IMR-90 (cell line): ENCODE data around the gene PLEKHF1. TPM values are rescaled to one million over a fixed set of nuclear protein-coding genes. Genes with fewer than 3 reads are reported as not detected.

Source experiments
- ATAC-seq: fragments of 200-7000 bp; cut with Tn5 transposase; 2 replicates; pipeline ENCODE4 v1.9.1; 2020; ENCODE audit warnings: low read depth, mild to moderate bottlenecking, moderate library complexity
- BruUV-seq: library from RNA; stranded (reverse); fragments of 400-500 nt; replicated peaks from 2 replicates; lab custom pipeline; 2021; lab: Mats Ljungman, UMichigan
- CTCF ChIA-PET: fragments of 300-600 bp; formaldehyde crosslinking; extraction: SDS; loops from one replicate; lab custom pipeline; 2021; ENCODE audit warnings: antibody characterized with exemption; lab: Yijun Ruan, JAX
- POLR2A ChIA-PET: fragments of 300-600 bp; sonication (Branson Sonifier 250); formaldehyde crosslinking; loops from one replicate; lab custom pipeline; 2022; ENCODE audit warnings: antibody characterized with exemption; ENCODE audit not compliant: unreplicated experiment; lab: Charles Lee
- DNase-seq: peaks from one replicate; pipeline ENCODE4 v3.0.0; 2013
- H2AFZ ChIP-seq: replicated peaks from 2 replicates; pipeline ENCODE3; 2013; ENCODE audit warnings: low read length, mild to moderate bottlenecking; ENCODE audit not compliant: poor library complexity
- H2AK5ac ChIP-seq: 2 replicates; pipeline ENCODE4 v1.6.1; 2013; ENCODE audit warnings: low read depth, low read length, inconsistent platforms
- H2AK9ac ChIP-seq: replicated peaks from 2 replicates; pipeline ENCODE3; 2013; ENCODE audit warnings: mild to moderate bottlenecking, low read depth, low read length, moderate library complexity; ENCODE audit not compliant: poor library complexity
- H2BK120ac ChIP-seq: 2 replicates; pipeline ENCODE4 v1.6.1; 2013; ENCODE audit warnings: low read depth, low read length, inconsistent platforms
- H2BK15ac ChIP-seq: 3 replicates; pipeline ENCODE4 v1.6.1; 2013; ENCODE audit warnings: low read depth, low read length, inconsistent platforms
- H2BK20ac ChIP-seq: 2 replicates; pipeline ENCODE4 v1.6.1; 2013; ENCODE audit warnings: low read depth, mild to moderate bottlenecking, inconsistent platforms, low read length, moderate library complexity
- H2BK5ac ChIP-seq: 2 replicates; pipeline ENCODE4 v1.6.1; 2013; ENCODE audit warnings: mild to moderate bottlenecking, low read depth, low read length, inconsistent platforms; ENCODE audit not compliant: poor library complexity, severe bottlenecking
- H3K14ac ChIP-seq: replicated peaks from 2 replicates; pipeline ENCODE4 v1.6.1; 2013; ENCODE audit warnings: low read depth, low read length, inconsistent platforms
- H3K18ac ChIP-seq: 2 replicates; pipeline ENCODE4 v1.6.1; 2013; ENCODE audit warnings: low read depth, low read length, control low read depth
- H3K23ac ChIP-seq: 2 replicates; pipeline ENCODE4 v1.6.1; 2013; ENCODE audit warnings: low read depth, low read length, inconsistent platforms
- H3K27ac ChIP-seq: 2 replicates; pipeline ENCODE4 v1.5.1; 2013; ENCODE audit warnings: mild to moderate bottlenecking, control low read depth, low read length; ENCODE audit not compliant: insufficient read depth
- H3K27me3 ChIP-seq: 2 replicates; pipeline ENCODE4 v1.6.1; 2013; ENCODE audit warnings: low read length; ENCODE audit not compliant: control insufficient read depth, insufficient read depth
- H3K36me3 ChIP-seq: 2 replicates; pipeline ENCODE4 v1.6.1; 2013; ENCODE audit warnings: low read length, mixed read lengths; ENCODE audit not compliant: control insufficient read depth, insufficient read depth
- H3K4ac ChIP-seq: 2 replicates; pipeline ENCODE4 v1.6.1; 2013; ENCODE audit warnings: low read depth, low read length, inconsistent platforms
- H3K4me1 ChIP-seq: 2 replicates; pipeline ENCODE4 v1.6.1; 2013; ENCODE audit warnings: low read length, mixed read lengths; ENCODE audit not compliant: control insufficient read depth, insufficient read depth
- H3K4me2 ChIP-seq: 2 replicates; pipeline ENCODE4 v1.6.1; 2013; ENCODE audit warnings: low read depth, mild to moderate bottlenecking, control low read depth, low read length, moderate library complexity
- H3K4me3 ChIP-seq: 2 replicates; pipeline ENCODE4 v1.5.1; 2013; ENCODE audit warnings: low read depth, mild to moderate bottlenecking, control low read depth, low read length, moderate library complexity; ENCODE audit not compliant: insufficient read depth
- H3K56ac ChIP-seq: 2 replicates; pipeline ENCODE4 v1.6.1; 2013; ENCODE audit warnings: low read length, inconsistent platforms; ENCODE audit not compliant: insufficient read depth; ENCODE audit errors: extremely low read depth
- H3K79me1 ChIP-seq, 2 experiments: 2 replicates each; pipeline ENCODE4 v1.6.1; 2013; ENCODE audit warnings: low read length in 2 of 2, inconsistent platforms in 1 of 2, low read depth in 1 of 2
- H3K9ac ChIP-seq: 2 replicates; pipeline ENCODE4 v1.6.1; 2013; ENCODE audit warnings: low read depth, low read length, control low read depth
- H3K9me1 ChIP-seq: 2 replicates; pipeline ENCODE4 v1.6.1; 2013; ENCODE audit warnings: low read length, inconsistent platforms; ENCODE audit not compliant: insufficient read depth
- H3K9me3 ChIP-seq: 2 replicates; pipeline ENCODE4 v1.6.1; 2013; ENCODE audit warnings: low read length; ENCODE audit not compliant: control insufficient read depth, insufficient read depth
- H4K20me1 ChIP-seq: 2 replicates; pipeline ENCODE4 v1.6.1; 2013; ENCODE audit warnings: low read length, inconsistent platforms; ENCODE audit not compliant: insufficient read depth
- H4K5ac ChIP-seq: 2 replicates; pipeline ENCODE4 v1.6.1; 2013; ENCODE audit warnings: mild to moderate bottlenecking, low read depth, low read length, control low read depth
- H4K8ac ChIP-seq, 2 experiments: 2 replicates each; pipeline ENCODE4 v1.6.1; 2013; ENCODE audit warnings: low read depth in 2 of 2, low read length in 2 of 2, control low read depth in 1 of 2, inconsistent platforms in 1 of 2
- H4K91ac ChIP-seq: 2 replicates; pipeline ENCODE4 v1.6.1; 2013; ENCODE audit warnings: low read depth, low read length, inconsistent platforms; ENCODE audit not compliant: insufficient read depth
- BHLHE40 ChIP-seq: fragments of 150-350 bp; IDR thresholded peaks from 2 replicates; pipeline ENCODE4 v1.6.1; 2016; ENCODE audit warnings: mild to moderate bottlenecking, low read depth, low read length
- CEBPB ChIP-seq: IDR thresholded peaks from 2 replicates; pipeline ENCODE4 v1.6.1; 2012; ENCODE audit warnings: low read depth, low read length, improper control_type of control experiment
- CHD1 ChIP-seq: IDR thresholded peaks from 2 replicates; pipeline ENCODE4 v1.6.1; 2012; ENCODE audit warnings: low read depth, low read length, improper control_type of control experiment
- CTCF ChIP-seq: conservative IDR thresholded peaks from 2 replicates; pipeline ENCODE4 v1.5.1; 2012; ENCODE audit warnings: mild to moderate bottlenecking, low read depth, low read length, improper control_type of control experiment
- ELK1 ChIP-seq: fragments of 150-350 bp; IDR thresholded peaks from 2 replicates; pipeline ENCODE4 v1.6.1; 2016; ENCODE audit warnings: low read depth, mild to moderate bottlenecking, low read length, moderate library complexity, borderline replicate concordance
- FOS ChIP-seq: fragments of 150-350 bp; IDR thresholded peaks from 2 replicates; pipeline ENCODE4 v1.6.1; 2016; ENCODE audit warnings: low read depth, low read length
- MAFK ChIP-seq: IDR thresholded peaks from 2 replicates; pipeline ENCODE4 v1.6.1; 2012; ENCODE audit warnings: low read depth, low read length, improper control_type of control experiment
- MAZ ChIP-seq: IDR thresholded peaks from 2 replicates; pipeline ENCODE4 v1.6.1; 2012; ENCODE audit warnings: low read depth, mild to moderate bottlenecking, low read length, improper control_type of control experiment, moderate library complexity, borderline replicate concordance
- MXI1 ChIP-seq: IDR thresholded peaks from 2 replicates; pipeline ENCODE4 v1.6.1; 2012; ENCODE audit warnings: low read depth, mild to moderate bottlenecking, low read length, moderate library complexity, borderline replicate concordance
- NFE2L2 ChIP-seq: fragments of 150-350 bp; IDR thresholded peaks from 2 replicates; pipeline ENCODE4 v1.6.1; 2016; ENCODE audit warnings: low read depth, mild to moderate bottlenecking, low read length
- POLR2A ChIP-seq: IDR thresholded peaks from 2 replicates; pipeline ENCODE4 v1.6.1; 2012; ENCODE audit warnings: mild to moderate bottlenecking, low read depth, low read length
- RAD21 ChIP-seq: IDR thresholded peaks from 2 replicates; pipeline ENCODE4 v1.6.1; 2012; ENCODE audit warnings: low read length, improper control_type of control experiment
- RCOR1 ChIP-seq: IDR thresholded peaks from 2 replicates; pipeline ENCODE4 v1.6.1; 2012; ENCODE audit warnings: mild to moderate bottlenecking, low read length, improper control_type of control experiment; ENCODE audit not compliant: insufficient replicate concordance
- RFX5 ChIP-seq: IDR thresholded peaks from 2 replicates; pipeline ENCODE4 v1.8.0; 2012; ENCODE audit warnings: low read depth, mild to moderate bottlenecking, low read length, moderate library complexity
- SMC3 ChIP-seq: fragments of 150-350 bp; IDR thresholded peaks from 2 replicates; pipeline ENCODE4 v1.6.1; 2016; ENCODE audit warnings: low read depth, mild to moderate bottlenecking, antibody characterized with exemption, low read length, moderate library complexity
- USF2 ChIP-seq: fragments of 150-350 bp; IDR thresholded peaks from 2 replicates; pipeline ENCODE4 v1.6.1; 2017; ENCODE audit warnings: mild to moderate bottlenecking, antibody characterized with exemption, low read length, low read depth
- WGBS, 2 experiments: methylation state at CpG; one replicate each; pipeline versions ENCODE4 v1.1.5 to v1.1.7; 2013; ENCODE audit warnings: missing lambda C conversion rate in 2 of 2; ENCODE audit not compliant: insufficient read length in 1 of 2; ENCODE audit errors: extremely low coverage in 2 of 2; 5-methylcytosine and 5-hydroxymethylcytosine counted together
- dilution Hi-C: fragments of 300-500 bp; cut with HindIII; formaldehyde crosslinking; loops from one replicate; pipeline ENCODE4 v1.14.3; 2018; ENCODE audit warnings: low sequenced_read_pairs; ENCODE audit not compliant: unreplicated experiment
- in situ Hi-C: fragments of 300-500 bp; cut with MboI; formaldehyde crosslinking; loops from 3 replicates; pipeline ENCODE4 v1.14.3; 2019; ENCODE audit warnings: low sequenced_read_pairs, inconsistent platforms, mixed read lengths
- intact Hi-C: fragments of 100-400 bp; cut with micrococcal nuclease; formaldehyde crosslinking; loops from 2 replicates; pipeline ENCODE4 v1.10.0; 2022
- polyA plus RNA-seq, 3 experiments: library from polyadenylated mRNA; depleted of rRNA; stranded (reverse); fragments of >200 nt; gene quantifications; 2 replicates each; pipeline ENCODE4 v1.2.3, GENCODE V29; 2012; ENCODE audit warnings: low replicate concordance in 1 of 3
- total RNA-seq: library from RNA; depleted of rRNA; stranded (reverse); fragments of >200 nt; gene quantifications from 2 replicates; pipeline ENCODE4 v1.2.3, GENCODE V29; 2012

PLEKHF1 gene
- total and polyA plus RNA-seq, 2 of the 4 experiments (the other 2 are of a cell fraction) = 5.0 to 6.6 TPM

DNA sequence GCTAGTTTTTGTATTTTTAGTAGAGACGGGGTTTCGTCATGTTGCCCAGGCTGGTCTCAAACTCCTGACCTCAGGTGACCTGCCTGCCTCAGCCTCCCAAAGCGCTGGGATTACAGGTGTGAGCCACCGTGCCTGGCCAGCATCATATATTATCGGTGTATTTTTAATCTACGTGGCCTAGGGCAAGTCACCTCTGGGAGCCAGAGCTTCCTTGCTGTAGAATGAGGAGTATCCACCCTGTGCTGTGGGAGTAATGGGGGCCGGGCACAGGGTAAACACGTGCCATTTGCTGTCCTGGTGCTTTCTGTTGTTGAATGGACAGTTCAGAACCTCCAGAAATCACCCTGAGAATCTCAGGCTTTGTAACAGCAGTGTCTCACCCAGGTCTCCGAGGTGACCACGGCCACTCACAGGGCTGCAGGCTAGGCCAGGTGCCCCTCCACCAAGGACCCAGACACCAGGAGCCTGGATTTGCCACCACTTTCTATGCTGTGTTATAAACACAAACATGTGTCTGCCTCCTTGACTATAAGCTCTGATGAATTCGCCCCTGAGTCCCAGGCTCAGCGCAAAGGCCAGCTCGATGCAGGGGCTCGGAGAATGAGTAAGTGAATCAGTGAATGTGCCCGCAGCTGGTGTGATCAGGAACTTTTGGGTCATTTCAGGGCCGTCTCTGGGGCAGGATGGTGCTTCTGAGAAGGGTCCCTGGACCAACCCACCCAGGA lies 36.4 kb upstream of the PLEKHF1 start:
- Histone ChIP-seq H3K9ac (no peak overlapping the region), H3K4ac (no peak overlapping the region), H3K18ac (no peak overlapping the region), H4K8ac (no peak overlapping the region), H2BK120ac (no peak overlapping the region), H2BK15ac (no peak overlapping the region), H2AK9ac (no peak overlapping the region), H4K20me1 (no peaks in the 10 kb centered on the region), H3K4me3 (no peak overlapping the region), H3K79me1 (no peaks in the 10 kb centered on the region), H2BK5ac (no peak overlapping the region), H3K27me3 (no peaks in the 10 kb centered on the region; the same call in 1 of the 2 replicates), H3K14ac (no peak overlapping the region), H3K4me2 (no peak overlapping the region), H2BK20ac (no peak overlapping the region), H3K27ac (no peak overlapping the region), H3K56ac (no peak overlapping the region), H3K9me1 (no peaks in the 10 kb centered on the region), H2AK5ac (no peak overlapping the region), H3K4me1 (no peaks in the 10 kb centered on the region), H4K91ac (no peak overlapping the region), H3K36me3 (no peaks in the 10 kb centered on the region), H3K23ac (no peak overlapping the region), H4K5ac (no peak overlapping the region), H3K9me3 (no peaks in the 10 kb centered on the region), H2AFZ (no peak overlapping the region)
- 40% methylated on average over 1 of the region's 16 CpGs; no CpG with 5 or more reads in 1 of the 2 experiments for WGBS, 2 experiments
- no TSS peak for BruUV-seq
- DNase-seq (no peak), ATAC-seq (no peak)
- ChIA-PET CTCF (interaction anchor here (0.6 kb wide), 1 partner anchor 12 kb away, joined by 3 read pairs; no protein-coding TSS in a partner anchor), POLR2A (no interaction called here)
- dilution Hi-C loops (no loop called here), in situ Hi-C loops (no loop called here), intact Hi-C loops (no loop called here)
- no peak for TF ChIP-seq POLR2A
- TF ChIP-seq MAZ = no peak
- TF ChIP-seq RCOR1 = no peak
- no peak for TF ChIP-seq ELK1
- no peak for TF ChIP-seq MAFK
- TF ChIP-seq CEBPB = no peak
- no peak for TF ChIP-seq NFE2L2
- TF ChIP-seq MXI1 = no peak
- TF ChIP-seq BHLHE40 = no peak
- TF ChIP-seq RAD21 = no peak
- no peak for TF ChIP-seq USF2
- TF ChIP-seq RFX5 = no peak
- no peak for TF ChIP-seq CTCF
- no peak for TF ChIP-seq FOS
- TF ChIP-seq CHD1 = no peak
- TF ChIP-seq SMC3 = no peak
